ENCODE data around the gene OTOP2.

Gene OTOP2

GRCh38 chr17:74946641-74947040 lies 22.6 kb downstream of the OTOP2 start:
- H3K27me3 ChIP-seq (ENCODE audit: insufficient read depth, poor library complexity, severe bottlenecking): peaks cover 2% of the 10 kb centered on the region

DNA sequence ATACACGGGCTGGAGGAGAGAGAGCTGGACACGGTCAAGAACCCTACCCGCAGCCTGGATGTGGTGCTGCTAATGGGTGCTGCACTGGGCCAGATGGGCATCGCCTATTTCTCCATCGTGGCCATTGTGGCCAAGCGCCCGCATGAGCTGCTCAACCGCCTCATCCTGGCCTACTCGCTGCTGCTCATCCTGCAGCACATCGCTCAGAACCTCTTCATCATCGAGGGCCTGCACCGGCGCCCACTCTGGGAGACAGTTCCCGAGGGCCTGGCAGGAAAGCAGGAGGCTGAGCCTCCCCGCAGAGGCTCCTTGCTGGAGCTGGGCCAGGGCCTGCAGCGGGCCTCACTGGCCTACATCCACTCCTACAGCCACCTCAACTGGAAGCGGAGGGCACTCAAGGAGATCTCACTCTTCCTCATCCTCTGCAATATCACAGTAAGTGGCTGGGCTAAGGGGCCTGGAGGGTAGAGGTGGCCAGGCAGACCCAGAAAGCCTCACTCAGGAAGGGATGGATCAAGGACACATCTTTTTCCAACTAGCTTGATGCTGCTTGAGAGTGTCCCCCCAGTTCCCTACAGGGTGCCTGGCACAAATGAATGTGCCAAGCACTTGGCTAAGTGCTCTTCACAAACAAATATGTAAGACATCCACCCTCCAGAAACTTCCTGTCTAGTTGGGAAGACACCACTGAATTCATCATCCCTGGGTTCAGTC lies 23.1 kb downstream of the OTOP2 start:
- H3K27me3 ChIP-seq (ENCODE audit: insufficient read depth, poor library complexity, severe bottlenecking): no peaks in the 10 kb centered on the region
- TF ChIP-seq POLR2AphosphoS5 (IDR thresholded peaks at IDR 0.05; ENCODE audit: low read depth): no peak
- TF ChIP-seq SPI1 (IDR thresholded peaks at IDR 0.05; ENCODE audit: borderline replicate concordance, low read depth): no peak
- TF ChIP-seq GABPA (IDR thresholded peaks at IDR 0.05; ENCODE audit: low read depth): no peak
- no peak for TF ChIP-seq CTCF (IDR thresholded peaks at IDR 0.05; ENCODE audit: insufficient read depth, low read length)
- no peak for TF ChIP-seq REST (IDR thresholded peaks at IDR 0.05; ENCODE audit: insufficient replicate concordance, low read depth)
- no peak overlapping the region for H3K4me3 ChIP-seq (replicated peaks; ENCODE audit: insufficient read depth, low read length)
- no peak overlapping the region for H3K27ac ChIP-seq (replicated peaks)
- no peak for DNase-seq (ENCODE audit: low read depth in 1 of 2, low spot score in 1 of 2)

More at GRCh38 chr17:74946641-74947040, 22.6 kb downstream of the OTOP2 start:
- TF ChIP-seq REST (IDR thresholded peaks at IDR 0.05; ENCODE audit: insufficient replicate concordance, low read depth): no peak
- no peak for TF ChIP-seq SPI1 (IDR thresholded peaks at IDR 0.05; ENCODE audit: borderline replicate concordance, low read depth)
- Histone ChIP-seq H3K4me3 (replicated peaks; ENCODE audit: insufficient read depth, low read length) (no peak overlapping the region), H3K27ac (replicated peaks) (no peak overlapping the region)
- no peak for DNase-seq (ENCODE audit: low read depth in 1 of 2, low spot score in 1 of 2)

- TF ChIP-seq POLR2AphosphoS5 (IDR thresholded peaks at IDR 0.05; ENCODE audit: low read depth): no peak
- TF ChIP-seq CTCF (IDR thresholded peaks at IDR 0.05; ENCODE audit: insufficient read depth, low read length): no peak
- TF ChIP-seq REST (IDR thresholded peaks at IDR 0.05; ENCODE audit: insufficient replicate concordance, low read depth): no peak
- no peak for TF ChIP-seq SPI1 (IDR thresholded peaks at IDR 0.05; ENCODE audit: borderline replicate concordance, low read depth)
- no peak for TF ChIP-seq GABPA (IDR thresholded peaks at IDR 0.05; ENCODE audit: low read depth)
- no peaks in the 10 kb centered on the region for H3K27me3 ChIP-seq (ENCODE audit: insufficient read depth, poor library complexity, severe bottlenecking)
- DNase-seq (ENCODE audit: low read depth in 1 of 2, low spot score in 1 of 2): no peak
- no peak overlapping the region for H3K4me3 ChIP-seq (replicated peaks; ENCODE audit: insufficient read depth, low read length)
- H3K27ac ChIP-seq (replicated peaks): no peak overlapping the region
These were observed 25.5 kb downstream of the OTOP2 start for GRCh38 chr17:74949455-74950115.
